22Rv1 (cell line): ENCODE results near the gene AMZ1.

Experiments
- H3K27ac ChIP-seq: fragments of 450-650 bp; 2 replicates; pipeline ENCODE4 v1.5.1; 2017
- CTCF ChIP-seq: fragments of 450-650 bp; IDR thresholded peaks from 2 replicates; pipeline ENCODE4 v1.5.1; 2017; ENCODE audit warnings: mild to moderate bottlenecking
- ZFX ChIP-seq: fragments of 450-650 bp; IDR thresholded peaks from 2 replicates; pipeline ENCODE4 v1.6.1; 2017; ENCODE audit warnings: antibody characterized with exemption, borderline replicate concordance

Gene AMZ1

GRCh38 chr7:2763597-2763996, 75.6 kb downstream of the AMZ1 start:
- no peak for TF ChIP-seq ZFX
- TF ChIP-seq CTCF = no peak
- no peak overlapping the region for H3K27ac ChIP-seq

GRCh38 chr7:2764621-2765020, 76.6 kb downstream of the AMZ1 start:
- TF ChIP-seq ZFX (no peak), CTCF (no peak)
- H3K27ac ChIP-seq = no peak overlapping the region
